ENCODE data around the gene ADAMTS9.

Gene ADAMTS9

GRCh38 chr3:64654013-64654412, 33.8 kb downstream of the ADAMTS9 start:
- no peak for DNase-seq (ENCODE audit: low spot score)

GRCh38 chr3:64653101-64653500, 34.7 kb downstream of the ADAMTS9 start:
- no peak for DNase-seq (ENCODE audit: low spot score)

- DNase-seq (ENCODE audit: low spot score): no peak
Measured at GRCh38 chr3:64651741-64652241, 36.0 kb downstream of the ADAMTS9 start.

GRCh38 chr3:64651303-64651702, 36.5 kb downstream of the ADAMTS9 start:
- no peak for DNase-seq (ENCODE audit: low spot score)

DNA sequence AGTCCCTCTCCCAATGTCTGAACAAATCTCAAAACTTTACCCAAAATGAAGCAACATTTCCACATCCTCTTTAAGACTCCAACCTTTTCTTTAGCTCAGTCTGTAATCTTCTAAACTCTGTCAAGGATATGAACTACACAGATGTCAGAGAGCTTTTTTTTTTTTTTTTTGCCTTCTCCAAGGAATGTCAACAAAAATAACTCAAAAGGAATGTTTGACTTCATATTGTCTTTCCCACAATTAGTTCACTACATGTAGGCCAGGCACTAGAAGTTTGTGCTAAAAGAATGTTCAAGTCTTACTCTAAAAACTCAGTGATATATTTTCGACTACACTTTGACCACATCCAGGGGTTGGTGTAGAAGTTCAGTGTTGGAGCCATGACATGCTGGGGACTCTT, 37.1 kb downstream of the ADAMTS9 start:
- no peak for DNase-seq (ENCODE audit: low spot score)

DNA sequence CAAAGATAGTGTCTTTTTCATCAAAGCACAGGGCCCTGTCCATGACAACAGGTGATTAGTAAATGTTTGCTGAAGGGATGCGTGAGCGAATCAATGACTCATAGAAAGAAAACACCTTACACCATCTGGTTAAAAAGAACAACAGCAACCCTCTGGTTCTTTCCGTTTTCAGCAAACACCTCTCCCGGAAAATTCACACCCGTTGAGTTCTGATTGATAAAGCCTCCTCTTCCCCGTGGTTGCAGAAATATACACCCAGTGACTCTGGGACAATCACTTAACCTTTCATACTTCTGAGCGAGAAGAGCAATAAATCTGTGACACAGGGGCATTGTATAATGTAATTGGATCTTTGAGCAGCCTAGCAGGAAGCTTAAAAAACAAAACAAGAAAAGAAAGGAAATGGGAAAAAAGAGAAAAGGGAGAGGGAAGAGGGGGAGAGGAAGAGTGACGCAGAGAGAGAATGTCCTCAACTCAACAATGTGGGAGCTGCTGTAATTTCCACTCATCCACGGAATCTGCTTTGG, 37.6 kb downstream of the ADAMTS9 start:
- no peak for DNase-seq (ENCODE audit: low spot score)

DNA sequence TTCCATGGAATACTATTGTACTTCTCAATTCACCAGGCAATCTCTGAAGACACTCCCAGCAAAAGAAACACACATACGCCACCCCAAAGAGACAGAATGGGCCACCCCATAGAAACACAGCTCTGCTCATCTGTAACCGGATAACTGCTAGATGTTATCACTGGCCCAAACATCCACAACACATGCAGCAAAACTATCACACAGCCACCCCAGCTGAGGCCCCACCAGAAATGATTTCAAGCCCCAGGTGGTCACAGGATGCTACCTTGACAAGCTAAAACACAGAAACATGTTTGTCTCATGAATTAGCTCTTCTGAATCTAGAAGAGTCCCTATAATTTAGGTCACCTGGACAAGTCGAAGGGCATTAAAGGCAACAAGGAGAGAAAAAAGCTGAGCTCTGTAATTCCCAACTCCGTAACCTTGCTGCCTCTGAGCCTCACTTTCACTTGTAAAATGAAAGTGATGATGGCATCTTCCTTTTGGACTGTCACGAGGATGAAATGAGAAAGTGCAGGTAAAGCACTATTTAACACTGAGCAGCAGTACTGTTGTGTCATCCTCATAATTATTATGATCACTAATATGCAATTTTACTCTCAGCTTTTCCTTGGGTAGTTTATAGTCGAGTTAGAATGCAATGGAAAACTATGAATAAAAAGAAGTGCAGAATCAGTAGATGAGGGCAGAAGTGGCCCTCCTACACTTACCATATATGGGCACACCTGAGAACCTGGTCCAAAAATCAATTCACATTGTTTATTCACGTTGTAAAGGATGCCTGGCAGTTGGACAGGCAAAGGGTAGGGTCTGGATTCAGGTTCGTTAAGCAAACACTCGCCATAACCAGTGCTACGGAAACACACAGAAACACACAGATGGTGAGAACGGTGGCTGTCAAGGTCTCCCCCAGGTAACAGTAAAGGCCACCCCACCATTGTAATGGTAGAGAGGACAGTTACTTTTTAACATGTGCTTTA, 38.6 kb downstream of the ADAMTS9 start:
- no peak for DNase-seq (ENCODE audit: low spot score)

- no peak for DNase-seq (ENCODE audit: low spot score)
Measured at GRCh38 chr3:64647825-64648224, 40.0 kb downstream of the ADAMTS9 start.

DNA sequence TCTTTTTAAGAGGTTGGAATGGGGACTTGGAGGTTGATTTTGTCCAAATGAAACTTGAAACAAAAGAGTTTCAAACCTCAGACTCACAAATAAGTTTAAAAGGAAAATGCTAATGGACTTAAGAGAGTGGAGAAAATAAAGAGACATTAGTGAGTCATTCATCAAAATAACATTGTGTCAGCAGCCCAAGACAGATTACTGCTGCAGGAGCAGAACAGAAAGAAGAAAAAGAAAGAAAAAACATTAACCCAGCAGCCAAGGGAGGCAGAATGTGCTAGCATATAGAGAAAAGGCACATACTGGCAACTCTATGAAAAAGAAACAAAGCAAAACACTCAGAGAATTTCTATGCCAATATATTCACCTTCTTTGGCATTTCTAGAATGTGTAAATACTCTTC, 42.6 kb downstream of the ADAMTS9 start:
- no peak for DNase-seq (ENCODE audit: low spot score)

DNA sequence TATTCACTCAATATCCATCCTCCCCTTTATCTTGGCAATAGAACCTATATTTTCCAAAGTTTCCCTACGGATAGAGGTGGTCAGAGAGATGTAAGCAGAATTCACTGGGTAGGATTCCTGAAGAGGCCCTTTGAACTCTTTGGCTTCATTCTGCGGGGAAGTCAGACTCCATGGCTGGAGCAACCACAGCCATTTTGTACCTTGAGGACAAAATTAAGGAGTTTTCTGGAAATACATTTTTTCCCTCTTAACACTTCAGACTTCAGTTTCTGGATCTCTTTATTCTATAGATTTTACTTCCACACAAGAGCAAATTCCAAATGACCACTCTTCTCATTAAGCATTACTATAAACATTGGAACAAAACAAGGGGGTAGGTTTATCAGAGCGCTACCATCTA, 43.3 kb downstream of the ADAMTS9 start:
- DNase-seq (ENCODE audit: low spot score): no peak

DNA sequence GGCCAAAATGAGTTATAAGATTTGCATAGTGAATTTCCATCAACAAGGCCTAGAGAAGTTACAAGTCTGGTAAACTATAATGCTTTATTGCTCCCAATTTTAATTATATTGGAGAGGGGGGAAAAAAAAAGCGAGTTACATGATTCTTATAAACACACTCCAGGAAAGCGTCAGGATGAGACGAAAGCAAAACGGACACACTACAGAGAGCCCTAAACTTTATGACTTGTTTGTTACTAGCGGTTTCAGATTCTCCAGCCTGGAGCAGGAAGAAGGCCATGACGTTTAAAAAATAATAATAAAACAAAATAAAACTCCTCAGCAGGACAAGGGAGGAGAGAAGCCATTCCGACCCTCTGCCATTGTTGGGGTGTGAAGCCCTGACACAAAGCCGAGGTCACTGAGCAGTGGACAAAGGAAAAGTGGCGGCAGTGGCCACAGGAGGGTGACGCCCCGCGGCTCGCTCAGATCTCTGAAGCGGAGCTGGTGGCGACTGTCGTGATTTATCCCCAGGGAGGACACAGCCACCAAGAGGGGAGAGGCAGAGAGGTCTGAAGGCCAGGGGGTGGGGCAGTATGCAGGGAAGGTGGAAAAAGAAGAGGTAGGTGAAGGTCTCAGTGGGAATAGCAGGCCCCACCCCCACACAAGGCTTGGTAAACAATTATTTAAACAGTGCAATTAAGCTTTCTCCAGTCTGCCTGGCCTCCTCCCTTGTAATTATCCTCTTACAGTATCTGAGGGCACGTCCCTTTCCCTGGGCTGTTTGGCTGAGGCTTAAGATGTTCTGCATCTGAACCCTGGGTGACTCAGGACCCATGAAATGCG, 45.3 kb downstream of the ADAMTS9 start:
- no peak for DNase-seq (ENCODE audit: low spot score)

GRCh38 chr3:64638981-64639481, 48.8 kb downstream of the ADAMTS9 start:
- no peak for DNase-seq (ENCODE audit: low spot score)

GRCh38 chr3:64638511-64638910, 49.3 kb downstream of the ADAMTS9 start:
- DNase-seq (ENCODE audit: low spot score): no peak

GRCh38 chr3:64634417-64634816, 53.4 kb downstream of the ADAMTS9 start:
- DNase-seq (ENCODE audit: low spot score): no peak

DNA sequence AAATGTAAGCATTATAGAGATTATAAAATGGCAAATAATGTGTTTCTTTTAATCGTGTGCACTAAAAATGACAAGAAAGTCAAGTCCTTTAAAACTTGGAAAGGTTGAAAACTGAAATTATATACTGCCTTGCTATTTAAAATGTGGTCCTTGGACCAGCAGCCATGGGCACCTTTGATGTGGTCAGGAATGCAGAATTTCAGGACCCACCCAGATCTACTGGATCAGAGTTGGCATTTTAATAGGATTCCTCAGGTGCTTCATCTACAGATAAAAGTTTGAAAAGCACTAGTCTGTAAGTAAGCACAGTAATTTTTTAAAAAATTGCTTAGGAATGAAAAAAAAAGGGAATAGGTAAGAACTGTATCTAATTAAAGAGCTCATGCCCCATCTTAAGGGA, 55.8 kb downstream of the ADAMTS9 start:
- no peak for DNase-seq (ENCODE audit: low spot score)

- no peak for DNase-seq (ENCODE audit: low spot score)
Measured at GRCh38 chr3:64627471-64628321, 60.1 kb downstream of the ADAMTS9 start.

- DNase-seq (ENCODE audit: low spot score): no peak
Measured at GRCh38 chr3:64627042-64627441, 60.8 kb downstream of the ADAMTS9 start.

DNA sequence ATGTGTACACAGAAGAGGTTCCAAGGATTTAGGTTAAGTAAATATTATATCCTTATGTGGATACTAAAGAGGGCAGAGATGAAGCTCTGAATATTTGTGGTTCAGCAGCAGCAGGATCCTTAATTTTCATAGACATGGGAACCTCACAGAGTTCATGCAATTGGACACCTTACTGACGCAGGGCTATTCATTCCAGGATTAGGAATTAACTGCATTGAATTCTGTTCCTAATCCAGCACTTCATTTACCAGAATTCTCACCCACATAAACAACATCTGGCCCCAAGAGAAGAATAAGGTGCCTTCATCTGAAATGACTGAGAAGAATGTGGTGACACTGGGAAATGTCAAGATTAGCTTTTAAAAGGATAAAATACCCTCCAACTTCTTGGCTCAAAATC, 62.4 kb downstream of the ADAMTS9 start:
- DNase-seq (ENCODE audit: low spot score): no peak

DNA sequence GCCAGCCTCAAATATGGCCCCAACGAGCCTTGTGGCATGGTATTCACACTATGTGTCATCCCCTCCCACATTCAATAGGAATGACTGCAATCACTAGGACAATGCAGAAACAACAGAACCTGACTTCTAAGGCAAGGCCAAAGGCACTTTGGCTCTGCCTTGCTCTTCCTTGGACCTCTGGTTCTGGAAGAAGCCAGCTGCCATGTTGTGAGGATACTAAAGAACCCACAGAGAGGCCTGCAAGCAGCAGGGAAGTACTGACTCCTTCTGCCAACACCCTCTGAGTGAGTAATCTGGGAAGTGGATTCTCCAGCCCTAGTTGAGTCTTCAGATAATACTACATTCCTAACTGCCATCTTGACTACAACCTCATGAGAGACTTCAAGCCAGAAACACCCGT, 64.7 kb downstream of the ADAMTS9 start:
- no peak for DNase-seq (ENCODE audit: low spot score)

GRCh38 chr3:64621726-64622395, 65.9 kb downstream of the ADAMTS9 start:
- DNase-seq (ENCODE audit: low spot score): no peak

DNA sequence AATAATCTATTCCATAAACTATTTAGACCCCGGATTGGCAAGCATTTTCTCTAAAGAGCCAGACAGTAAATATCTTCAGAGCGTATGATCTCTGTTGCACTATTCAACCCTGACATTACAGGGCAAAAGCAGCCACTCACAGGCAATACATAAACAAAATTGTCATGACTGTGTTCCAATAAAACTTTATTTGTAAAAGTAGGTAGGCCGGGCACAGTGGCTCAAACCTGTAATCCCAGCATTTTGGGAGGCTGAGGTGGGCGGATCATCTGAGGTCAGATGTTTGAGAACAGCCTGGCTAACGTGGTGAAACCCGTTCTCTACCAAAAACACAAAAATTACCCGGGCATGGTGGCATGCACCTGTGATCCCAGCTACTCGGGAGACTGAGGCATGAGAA, 66.5 kb downstream of the ADAMTS9 start:
- DNase-seq (ENCODE audit: low spot score): no peak
